ENCODE measurements around the gene MRLN.
"Not testable (repeated sequence)": the region's sequence is repeated elsewhere in the genome, so short reads cannot be mapped to it uniquely, and the experiment has no call there.

The MRLN gene

GRCh38 chr10:59753267-59753666, at the start of gene MRLN:
TSS of gene MRLN (minus strand) at chr10:59753455.
- no peak for DNase-seq

GRCh38 chr10:59801171-59801570, 47.9 kb upstream of the MRLN start:
- no peak for DNase-seq

- no peak for DNase-seq
These were observed 46.2 kb upstream of the MRLN start for GRCh38 chr10:59799421-59799820.

- no peak for DNase-seq
These were observed 40.7 kb upstream of the MRLN start for GRCh38 chr10:59793919-59794318.

- DNase-seq, result no peak
These were observed 39.6 kb upstream of the MRLN start for GRCh38 chr10:59792812-59793211.

GRCh38 chr10:59791601-59792000, 38.3 kb upstream of the MRLN start:
- no peak for DNase-seq

GRCh38 chr10:59790080-59790479, 36.8 kb upstream of the MRLN start:
- DNase-seq, result not testable (repeated sequence)

- not testable (repeated sequence) for DNase-seq
These were observed 35.7 kb upstream of the MRLN start for GRCh38 chr10:59788914-59789313.

- DNase-seq, result not testable (repeated sequence)
These were observed 33.8 kb upstream of the MRLN start for GRCh38 chr10:59787032-59787431.

GRCh38 chr10:59785476-59785875, 32.2 kb upstream of the MRLN start:
- not testable (repeated sequence) for DNase-seq

- DNase-seq, result no peak
These were observed 28.3 kb upstream of the MRLN start for GRCh38 chr10:59781511-59781910.

GRCh38 chr10:59779756-59780533, 26.7 kb upstream of the MRLN start:
- no peak for DNase-seq

GRCh38 chr10:59774451-59774850, 21.2 kb upstream of the MRLN start:
- DNase-seq, result no peak

- no peak for DNase-seq
These were observed 19.8 kb upstream of the MRLN start for GRCh38 chr10:59773088-59773487.

GRCh38 chr10:59771162-59771807, 18.0 kb upstream of the MRLN start:
- no peak for DNase-seq

GRCh38 chr10:59770689-59771088, 17.4 kb upstream of the MRLN start:
- no peak for DNase-seq

GRCh38 chr10:59762505-59762904, 9.2 kb upstream of the MRLN start:
- no peak for DNase-seq

- DNase-seq, result no peak
These were observed 4.7 kb upstream of the MRLN start for GRCh38 chr10:59757966-59758365.

- DNase-seq, result no peak
These were observed 1.7 kb upstream of the MRLN start for GRCh38 chr10:59754951-59755350.

GRCh38 chr10:59752278-59752940, 846 bp downstream of the MRLN start:
- DNase-seq, result no peak

- DNase-seq, result no peak
These were observed 2.9 kb downstream of the MRLN start for GRCh38 chr10:59750155-59750945.

GRCh38 chr10:59748834-59749233, 4.4 kb downstream of the MRLN start:
- no peak for DNase-seq

- no peak for DNase-seq
These were observed 8.0 kb downstream of the MRLN start for GRCh38 chr10:59745163-59745650.
